ENCODE results near the gene RPL34.

GRCh38 chr4:108620101-108620932, at the start of gene RPL34:
- TF ChIP-seq EP300 (IDR thresholded peaks at IDR 0.05) (peak in 2 of 4 donors; percentile 44 to 63), POLR2A (IDR thresholded peaks at IDR 0.05) (peak; percentile 96 to 97), CTCF (IDR thresholded peaks at IDR 0.05) (no peak), POLR2AphosphoS5 (IDR thresholded peaks at IDR 0.05) (peak; percentile 98 to 99 (median 99))

Data from sigmoid colon (tissue), 4 donors.